WI38 (cell line): Measurements from ENCODE around the gene MEAK7.

Experiments
- H3K4me3 ChIP-seq: 2 replicates; pipeline ENCODE4 v1.5.1; 2011; ENCODE audit warnings: low read depth, mild to moderate bottlenecking, control low read depth, low read length
- TF ChIP-seq, protein P1 (sequence below): IDR thresholded peaks from 2 replicates; pipeline ENCODE4 v1.5.1; 2012; ENCODE audit warnings: low read depth, mild to moderate bottlenecking, control low read depth, low read length

The MEAK7 gene

DNA sequence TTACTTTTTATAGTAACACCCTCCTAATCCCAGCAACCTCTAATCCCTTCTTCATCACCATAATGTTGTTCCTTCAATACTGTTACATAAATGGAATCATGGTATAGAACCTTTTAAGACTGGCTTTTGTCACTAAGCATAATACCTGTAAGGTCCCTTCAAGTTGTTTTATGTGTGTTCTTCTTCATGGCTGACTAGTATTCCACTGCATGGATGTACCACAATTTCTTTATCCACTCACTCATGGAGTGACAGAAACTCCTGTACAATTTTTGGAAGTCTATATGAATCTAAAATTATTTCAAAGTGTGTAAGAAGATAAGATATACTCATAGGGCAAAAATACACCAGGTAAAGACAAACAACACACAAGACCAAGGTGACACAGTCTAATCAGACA is 36.8 kb downstream of the MEAK7 start:
- H3K4me3 ChIP-seq: no peak overlapping the region
- TF ChIP-seq, protein P1, sequence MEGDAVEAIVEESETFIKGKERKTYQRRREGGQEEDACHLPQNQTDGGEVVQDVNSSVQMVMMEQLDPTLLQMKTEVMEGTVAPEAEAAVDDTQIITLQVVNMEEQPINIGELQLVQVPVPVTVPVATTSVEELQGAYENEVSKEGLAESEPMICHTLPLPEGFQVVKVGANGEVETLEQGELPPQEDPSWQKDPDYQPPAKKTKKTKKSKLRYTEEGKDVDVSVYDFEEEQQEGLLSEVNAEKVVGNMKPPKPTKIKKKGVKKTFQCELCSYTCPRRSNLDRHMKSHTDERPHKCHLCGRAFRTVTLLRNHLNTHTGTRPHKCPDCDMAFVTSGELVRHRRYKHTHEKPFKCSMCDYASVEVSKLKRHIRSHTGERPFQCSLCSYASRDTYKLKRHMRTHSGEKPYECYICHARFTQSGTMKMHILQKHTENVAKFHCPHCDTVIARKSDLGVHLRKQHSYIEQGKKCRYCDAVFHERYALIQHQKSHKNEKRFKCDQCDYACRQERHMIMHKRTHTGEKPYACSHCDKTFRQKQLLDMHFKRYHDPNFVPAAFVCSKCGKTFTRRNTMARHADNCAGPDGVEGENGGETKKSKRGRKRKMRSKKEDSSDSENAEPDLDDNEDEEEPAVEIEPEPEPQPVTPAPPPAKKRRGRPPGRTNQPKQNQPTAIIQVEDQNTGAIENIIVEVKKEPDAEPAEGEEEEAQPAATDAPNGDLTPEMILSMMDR: no peak

DNA sequence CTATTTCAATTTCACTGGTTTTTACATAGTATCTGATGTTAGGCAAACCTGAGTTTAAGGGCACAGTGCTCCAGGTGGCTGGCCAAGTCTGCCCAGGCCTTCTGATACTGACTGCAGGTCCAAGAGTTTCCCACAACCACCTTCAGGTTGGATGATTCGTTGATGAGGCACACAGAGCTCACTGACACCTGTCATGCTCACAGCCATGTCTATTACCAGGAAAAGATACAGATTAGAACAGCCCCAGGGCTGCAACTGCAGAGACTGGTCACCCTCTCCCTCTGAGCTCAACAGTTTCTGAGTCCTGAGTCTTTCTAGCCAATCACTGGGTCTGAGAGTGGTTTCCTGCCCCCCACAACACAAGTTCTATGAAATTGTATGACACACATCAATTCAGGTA is 37.2 kb downstream of the MEAK7 start:
- no peak overlapping the region for H3K4me3 ChIP-seq
- TF ChIP-seq, protein P1: no peak

DNA sequence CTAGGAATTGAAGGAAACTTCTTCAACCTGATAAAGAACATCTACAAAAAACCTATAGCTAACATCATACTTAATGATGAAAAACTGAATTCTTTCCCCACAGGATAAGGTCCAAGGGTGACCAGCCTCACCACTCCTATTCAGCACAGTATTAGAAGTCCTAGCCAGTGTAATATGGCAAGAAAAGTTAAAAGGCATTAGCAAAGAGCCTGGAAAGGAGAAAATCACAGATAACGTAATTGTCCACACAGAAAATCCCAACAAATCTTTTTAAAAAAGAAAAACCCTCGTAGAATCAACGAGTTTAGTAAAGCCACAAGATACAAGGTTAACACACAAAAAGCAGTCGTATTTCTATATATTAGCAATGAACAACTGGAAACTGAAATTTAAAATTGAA is 37.8 kb downstream of the MEAK7 start:
- no peak overlapping the region for H3K4me3 ChIP-seq
- TF ChIP-seq, protein P1: no peak

DNA sequence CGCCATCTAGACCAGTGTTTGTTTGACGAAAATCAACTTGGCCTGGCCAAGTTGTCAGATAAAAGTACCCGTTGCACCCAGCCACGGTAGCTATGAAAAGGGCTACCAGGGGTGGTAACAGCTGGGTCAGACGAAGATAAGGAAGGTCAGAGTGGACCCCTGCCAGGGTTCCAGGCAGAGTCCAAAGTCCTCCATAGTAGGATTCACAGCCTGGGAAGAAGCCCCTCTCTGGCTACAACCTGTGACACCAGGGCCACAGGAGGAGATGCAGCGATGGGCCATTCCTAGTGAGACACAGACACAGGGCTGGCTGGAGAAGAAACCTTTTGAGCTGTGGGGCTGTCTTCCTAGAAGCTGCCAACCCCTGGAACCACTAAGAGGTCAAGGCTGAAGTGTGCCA is 39.3 kb downstream of the MEAK7 start:
- TF ChIP-seq, protein P1: no peak
- H3K4me3 ChIP-seq: no peak overlapping the region

DNA sequence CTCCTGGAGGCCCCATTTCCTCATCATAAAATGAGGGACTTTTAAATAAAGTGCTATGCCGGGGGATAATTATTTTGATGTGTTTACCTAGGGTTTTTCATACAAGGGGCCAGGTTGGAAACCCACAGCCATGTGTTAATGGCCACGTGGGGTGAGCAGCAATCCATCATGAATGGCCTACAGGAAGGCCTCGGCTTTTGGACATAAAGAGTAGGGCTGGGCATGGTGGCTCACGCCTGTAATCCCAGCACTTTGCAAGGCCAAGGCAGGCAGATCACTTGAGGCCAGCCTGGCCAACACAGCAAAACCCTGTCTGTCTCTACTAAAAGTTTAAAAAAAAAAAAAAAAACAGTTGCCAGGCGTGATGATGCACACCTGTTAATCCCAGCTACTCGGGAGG is 40.3 kb downstream of the MEAK7 start:
- H3K4me3 ChIP-seq: no peak overlapping the region
- TF ChIP-seq, protein P1: no peak

DNA sequence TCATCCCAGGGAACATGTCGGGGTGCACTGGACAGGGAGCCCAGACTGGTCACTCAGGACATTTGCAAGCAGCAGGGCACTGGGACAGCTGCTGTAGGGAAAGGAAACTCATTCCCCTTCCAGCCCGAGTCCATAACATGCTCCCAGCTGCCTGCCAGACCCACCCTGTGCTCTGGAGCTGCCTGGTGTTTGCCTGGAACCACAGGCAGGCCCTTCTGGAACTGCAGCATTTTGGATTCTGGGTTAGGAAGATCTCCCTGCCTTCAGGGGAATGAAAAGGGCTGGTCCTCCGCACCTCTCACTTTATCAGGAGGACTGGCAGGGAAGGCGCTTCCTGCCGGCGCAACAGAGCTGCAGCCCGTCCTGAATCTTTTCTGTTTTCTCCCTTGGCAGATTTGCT is 41.2 kb downstream of the MEAK7 start:
- TF ChIP-seq, protein P1: no peak
- H3K4me3 ChIP-seq: no peak overlapping the region

DNA sequence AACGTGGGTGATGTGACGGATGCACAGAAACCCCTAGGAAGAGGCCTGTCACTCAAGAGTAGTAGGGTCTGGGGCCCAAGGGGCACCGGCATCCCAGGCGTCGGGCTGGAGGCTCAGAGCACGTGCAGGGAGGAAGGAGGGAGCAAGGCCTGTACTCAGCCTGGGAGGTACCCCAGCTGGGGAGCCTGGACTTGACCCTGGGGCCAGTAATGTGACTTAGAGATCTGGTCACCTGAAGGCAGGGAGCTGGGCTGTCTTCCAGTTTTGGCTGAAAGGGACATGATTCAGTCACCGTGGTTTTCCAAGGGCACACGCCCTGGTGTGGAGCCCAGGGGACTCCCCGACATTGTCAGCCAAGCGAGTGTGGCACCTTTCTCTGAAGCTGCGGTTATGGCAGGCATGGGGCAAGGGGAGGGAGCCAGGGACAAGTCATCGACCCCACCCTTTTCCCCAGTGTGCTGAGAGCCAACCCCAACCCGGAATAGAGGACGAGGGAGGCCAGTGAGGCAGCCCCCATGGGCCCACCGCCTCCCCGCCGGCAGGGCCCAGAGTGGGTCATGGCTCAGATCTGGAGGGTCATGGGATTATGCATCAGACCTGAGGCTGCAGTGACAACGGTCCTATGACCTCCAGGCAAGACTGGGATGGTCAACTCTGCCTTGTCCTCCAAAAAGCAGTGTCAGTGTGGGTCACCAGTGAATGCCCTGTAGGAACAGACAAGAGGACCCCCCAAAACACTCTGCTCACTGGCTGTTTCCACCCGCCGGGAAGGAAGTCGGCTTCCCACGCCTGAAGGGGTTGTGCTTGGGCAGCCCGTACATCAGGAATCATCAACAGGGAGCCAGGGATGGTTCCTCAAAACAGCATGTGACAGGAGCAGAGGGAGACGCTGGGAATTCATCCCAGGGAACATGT is 41.9 kb downstream of the MEAK7 start:
- TF ChIP-seq, protein P1: no peak
- no peak overlapping the region for H3K4me3 ChIP-seq
